PC-3 (cell line): ENCODE data around the gene INTS3. TPM values are rescaled to one million over a fixed set of nuclear protein-coding genes. Genes with fewer than 3 reads are reported as not detected.

Source experiments
- ATAC-seq: fragments of 200-7000 bp; cut with Tn5 transposase; 2 replicates; pipeline ENCODE4 v1.9.1; 2020; ENCODE audit warnings: mild to moderate bottlenecking, moderate library complexity
- BruUV-seq: library from RNA; stranded (reverse); fragments of 400-500 nt; replicated peaks from 2 replicates; lab custom pipeline; 2021; lab: Mats Ljungman, UMichigan
- CTCF ChIA-PET: fragments of 300-600 bp; sonication (Branson Sonifier 250); formaldehyde crosslinking; loops from one replicate; lab custom pipeline; 2022; ENCODE audit warnings: antibody characterized with exemption; lab: Charles Lee
- POLR2A ChIA-PET: fragments of 300-600 bp; sonication (Branson Sonifier 250); formaldehyde crosslinking; loops from one replicate; lab custom pipeline; 2022; ENCODE audit warnings: antibody characterized with exemption; ENCODE audit not compliant: unreplicated experiment; lab: Charles Lee
- DNase-seq: peaks from one replicate; pipeline ENCODE4 v3.0.0-alpha.2; 2015
- H2AFZ ChIP-seq: fragments of 300-600 bp; sonication (generic); 2 replicates; pipeline ENCODE4 v1.6.0; 2016; ENCODE audit warnings: antibody characterized with exemption, low read length
- H3F3A ChIP-seq: fragments of 300-600 bp; sonication (generic); one replicate; pipeline ENCODE4 v1.6.0; 2017; ENCODE audit warnings: antibody characterized with exemption, low read length, control low read depth, mild to moderate bottlenecking; ENCODE audit not compliant: unreplicated experiment
- H3K27ac ChIP-seq: fragments of 300-600 bp; sonication (generic); 2 replicates; pipeline ENCODE4 v1.5.1; 2016; ENCODE audit warnings: mild to moderate bottlenecking, low read length
- H3K27me3 ChIP-seq: fragments of 300-600 bp; sonication (generic); 2 replicates; pipeline ENCODE4 v1.6.1; 2016; ENCODE audit warnings: low read length, mixed read lengths
- H3K36me3 ChIP-seq: fragments of 300-600 bp; sonication (generic); 2 replicates; pipeline ENCODE4 v1.6.1; 2016; ENCODE audit warnings: low read depth, mixed run types, low read length, mixed read lengths
- H3K4me1 ChIP-seq: fragments of 300-600 bp; sonication (generic); 2 replicates; pipeline ENCODE4 v1.5.1; 2016; ENCODE audit warnings: low read length; ENCODE audit not compliant: insufficient read depth
- H3K4me2 ChIP-seq: fragments of 300-600 bp; sonication (generic); 2 replicates; pipeline ENCODE4 v1.6.0; 2016; ENCODE audit warnings: low read length
- H3K4me3 ChIP-seq: fragments of 300-600 bp; sonication (generic); 2 replicates; pipeline ENCODE4 v1.5.1; 2016; ENCODE audit warnings: mild to moderate bottlenecking, low read length, mixed read lengths
- H3K79me2 ChIP-seq: fragments of 300-600 bp; sonication (generic); 2 replicates; pipeline ENCODE4 v1.6.1; 2017; ENCODE audit warnings: low read length, mixed read lengths
- H3K9ac ChIP-seq: fragments of 300-600 bp; sonication (generic); 2 replicates; pipeline ENCODE4 v1.6.0; 2016; ENCODE audit warnings: mild to moderate bottlenecking, low read length
- H3K9me2 ChIP-seq: fragments of 300-600 bp; sonication (generic); replicated peaks from 2 replicates; pipeline ENCODE4 v1.6.1; 2016; ENCODE audit warnings: mixed run types, low read length, mixed read lengths
- H3K9me3 ChIP-seq: fragments of 300-600 bp; sonication (generic); 2 replicates; pipeline ENCODE4 v1.6.1; 2016; ENCODE audit warnings: low read length, mixed read lengths
- H4K20me1 ChIP-seq: fragments of 300-600 bp; sonication (generic); 2 replicates; pipeline ENCODE4 v1.6.1; 2016; ENCODE audit warnings: low read length, mixed read lengths
- EZH2 ChIP-seq: fragments of 300-600 bp; sonication (generic); IDR thresholded peaks from one replicate; pipeline ENCODE4 v1.6.1; 2017; ENCODE audit warnings: antibody characterized with exemption, mild to moderate bottlenecking, low read length; ENCODE audit not compliant: unreplicated experiment
- EZH2phosphoT487 ChIP-seq: fragments of 300-600 bp; sonication (generic); IDR thresholded peaks from 2 replicates; pipeline ENCODE4 v1.6.1; 2018; ENCODE audit warnings: mild to moderate bottlenecking, antibody characterized with exemption, low read length, borderline replicate concordance
- intact Hi-C: fragments of 100-400 bp; cut with micrococcal nuclease; formaldehyde crosslinking; loops from 2 replicates; pipeline ENCODE4 v1.9.0; 2023
- total RNA-seq: library from RNA; depleted of rRNA; stranded (reverse); fragments of >200 nt; gene quantifications from 2 replicates; pipeline ENCODE4 v1.2.3, GENCODE V29; 2014
- TF ChIP-seq, protein P1 (sequence below): fragments of 300-600 bp; sonication (generic); conservative IDR thresholded peaks from 2 replicates; pipeline ENCODE4 v1.5.1; 2017; ENCODE audit warnings: antibody characterized with exemption, low read depth, mild to moderate bottlenecking, low read length

Gene INTS3
- total RNA-seq, 1 experiment from 2014 or later: 46.5 TPM

- TF ChIP-seq EZH2 (no peak), EZH2phosphoT487 (no peak)
- TF ChIP-seq, protein P1, sequence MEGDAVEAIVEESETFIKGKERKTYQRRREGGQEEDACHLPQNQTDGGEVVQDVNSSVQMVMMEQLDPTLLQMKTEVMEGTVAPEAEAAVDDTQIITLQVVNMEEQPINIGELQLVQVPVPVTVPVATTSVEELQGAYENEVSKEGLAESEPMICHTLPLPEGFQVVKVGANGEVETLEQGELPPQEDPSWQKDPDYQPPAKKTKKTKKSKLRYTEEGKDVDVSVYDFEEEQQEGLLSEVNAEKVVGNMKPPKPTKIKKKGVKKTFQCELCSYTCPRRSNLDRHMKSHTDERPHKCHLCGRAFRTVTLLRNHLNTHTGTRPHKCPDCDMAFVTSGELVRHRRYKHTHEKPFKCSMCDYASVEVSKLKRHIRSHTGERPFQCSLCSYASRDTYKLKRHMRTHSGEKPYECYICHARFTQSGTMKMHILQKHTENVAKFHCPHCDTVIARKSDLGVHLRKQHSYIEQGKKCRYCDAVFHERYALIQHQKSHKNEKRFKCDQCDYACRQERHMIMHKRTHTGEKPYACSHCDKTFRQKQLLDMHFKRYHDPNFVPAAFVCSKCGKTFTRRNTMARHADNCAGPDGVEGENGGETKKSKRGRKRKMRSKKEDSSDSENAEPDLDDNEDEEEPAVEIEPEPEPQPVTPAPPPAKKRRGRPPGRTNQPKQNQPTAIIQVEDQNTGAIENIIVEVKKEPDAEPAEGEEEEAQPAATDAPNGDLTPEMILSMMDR: no peak
- H2AFZ ChIP-seq: no peak overlapping the region
- H4K20me1 ChIP-seq: no peaks in the 10 kb centered on the region
- ChIA-PET POLR2A (no interaction called here), CTCF (no interaction called here)
- no peak overlapping the region for H3K4me2 ChIP-seq
- intact Hi-C loops: no loop called here
- no peak overlapping the region for H3K27ac ChIP-seq
- no peaks in the 10 kb centered on the region for H3K9me2 ChIP-seq
- DNase-seq: no peak
- no peaks in the 10 kb centered on the region for H3F3A ChIP-seq
- no peaks in the 10 kb centered on the region for H3K36me3 ChIP-seq
- H3K27me3 ChIP-seq: no peaks in the 10 kb centered on the region
- no peaks in the 10 kb centered on the region for H3K4me1 ChIP-seq
- H3K4me3 ChIP-seq: no peak overlapping the region
- no peak for ATAC-seq
- H3K9me3 ChIP-seq: no peaks in the 10 kb centered on the region
- no peaks in the 10 kb centered on the region for H3K79me2 ChIP-seq
- no TSS peak for BruUV-seq
- H3K9ac ChIP-seq: no peak overlapping the region
Observed at GRCh38 chr1:153687346-153688125, 40.3 kb upstream of the INTS3 start.

DNA sequence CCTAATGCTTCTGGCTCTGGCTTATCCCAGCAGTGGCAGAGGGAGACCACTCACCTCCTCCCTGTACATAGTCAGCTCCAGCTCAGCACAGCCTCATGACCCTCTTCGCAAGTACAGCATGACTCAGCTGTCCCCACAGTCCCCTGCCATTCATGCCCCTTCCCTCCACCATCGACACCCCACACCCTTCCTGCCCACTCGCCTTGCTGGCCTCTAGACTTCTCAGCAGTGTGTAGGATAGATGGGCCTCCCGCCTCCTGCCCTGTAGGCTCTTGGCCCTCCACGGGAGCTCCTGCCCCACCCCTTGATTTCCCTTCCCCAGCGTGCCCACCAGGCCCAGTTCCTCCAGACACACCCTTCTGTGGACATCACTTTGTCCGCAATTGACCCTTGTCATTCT lies 39.6 kb upstream of the INTS3 start:
- no peak overlapping the region for H2AFZ ChIP-seq
- POLR2A ChIA-PET: no interaction called here
- H4K20me1 ChIP-seq: no peaks in the 10 kb centered on the region
- no peaks in the 10 kb centered on the region for H3F3A ChIP-seq
- no peaks in the 10 kb centered on the region for H3K9me3 ChIP-seq
- intact Hi-C loops: no loop called here
- H3K36me3 ChIP-seq: no peaks in the 10 kb centered on the region
- H3K79me2 ChIP-seq: no peaks in the 10 kb centered on the region
- ATAC-seq (no peak), DNase-seq (no peak)
- no TSS peak for BruUV-seq
- no peaks in the 10 kb centered on the region for H3K27me3 ChIP-seq
- no peak overlapping the region for H3K4me3 ChIP-seq
- H3K9me2 ChIP-seq: no peaks in the 10 kb centered on the region
- H3K4me1 ChIP-seq: no peaks in the 10 kb centered on the region
- TF ChIP-seq, protein P1: no peak
- no peak for TF ChIP-seq EZH2phosphoT487
- no peak for TF ChIP-seq EZH2
- CTCF ChIA-PET: no interaction called here
- no peak overlapping the region for H3K27ac ChIP-seq
- H3K4me2 ChIP-seq: no peak overlapping the region
- no peak overlapping the region for H3K9ac ChIP-seq

GRCh38 chr1:153688736-153689328 lies 39.0 kb upstream of the INTS3 start:
- no peaks in the 10 kb centered on the region for H3K9me3 ChIP-seq
- H2AFZ ChIP-seq: no peak overlapping the region
- no peaks in the 10 kb centered on the region for H3F3A ChIP-seq
- BruUV-seq: no TSS peak
- no peaks in the 10 kb centered on the region for H3K79me2 ChIP-seq
- H3K27ac ChIP-seq: no peak overlapping the region
- H3K36me3 ChIP-seq: no peaks in the 10 kb centered on the region
- no peaks in the 10 kb centered on the region for H3K9me2 ChIP-seq
- intact Hi-C loops: no loop called here
- H3K9ac ChIP-seq: no peak overlapping the region
- ChIA-PET POLR2A (no interaction called here), CTCF (no interaction called here)
- no peaks in the 10 kb centered on the region for H4K20me1 ChIP-seq
- no peak for ATAC-seq
- TF ChIP-seq EZH2 (no peak), EZH2phosphoT487 (no peak)
- TF ChIP-seq, protein P1: no peak
- DNase-seq: no peak
- H3K4me3 ChIP-seq: no peak overlapping the region
- H3K4me2 ChIP-seq: no peak overlapping the region
- no peaks in the 10 kb centered on the region for H3K4me1 ChIP-seq
- no peaks in the 10 kb centered on the region for H3K27me3 ChIP-seq
